Urinary bladder (tissue), 4 donors: ENCODE results near the gene PDCD5. TPM values are rescaled to one million over a fixed set of nuclear protein-coding genes. Genes with fewer than 3 reads are reported as not detected.

Source experiments
- DNase-seq: peaks from one replicate; pipeline ENCODE4 v3.0.0-alpha.2; 2015; ENCODE audit errors: extremely low spot score
- H3K27ac ChIP-seq: one replicate; pipeline ENCODE4 v1.5.1; 2013; ENCODE audit warnings: low read depth, mild to moderate bottlenecking, moderate library complexity
- H3K36me3 ChIP-seq: one replicate; pipeline ENCODE4 v1.6.1; 2013; ENCODE audit warnings: mild to moderate bottlenecking, moderate library complexity; ENCODE audit not compliant: insufficient read depth
- H3K4me1 ChIP-seq: one replicate; pipeline ENCODE4 v1.6.1; 2013; ENCODE audit warnings: mild to moderate bottlenecking, moderate library complexity; ENCODE audit not compliant: insufficient read depth
- H3K4me3 ChIP-seq: one replicate; pipeline ENCODE4 v1.5.1; 2013; ENCODE audit warnings: low read depth, low read length
- WGBS: extraction: QIAGEN DNeasy Blood & Tissue Kit; methylation state at CpG from one replicate; pipeline ENCODE4 v1.1.7; 2013; 5-methylcytosine and 5-hydroxymethylcytosine counted together
- polyA plus RNA-seq: library from polyadenylated mRNA; stranded (reverse); fragments of 200-250 nt; gene quantifications from one replicate; pipeline ENCODE4 v1.2.3, GENCODE V29; 2013
- total RNA-seq: library from RNA; depleted of rRNA; stranded (reverse); fragments of >200 nt; gene quantifications from one replicate; pipeline ENCODE4 v1.2.3, GENCODE V29; 2014
- donor health status: healthy with polysubstance abuse.
- donor health status: healthy.

Gene PDCD5
- total and polyA plus RNA-seq, 2 donors, result 44.8 to 103 TPM

GRCh38 chr19:32599258-32599657 lies 18.3 kb downstream of the PDCD5 start:
- Histone ChIP-seq H3K4me3 (no peak overlapping the region), H3K4me1 (no peaks in the 10 kb centered on the region), H3K36me3 (peaks cover 11% of the 10 kb centered on the region), H3K27ac (no peak overlapping the region)
- DNase-seq, result no peak
- WGBS, result 77% methylated on average over 6 of the region's 6 CpGs

- Histone ChIP-seq H3K4me3 (no peak overlapping the region), H3K36me3 (peaks cover 11% of the 10 kb centered on the region), H3K27ac (no peak overlapping the region), H3K4me1 (no peaks in the 10 kb centered on the region)
- DNase-seq, result no peak
- WGBS, result 14% methylated on average over 2 of the region's 2 CpGs
These were observed 18.8 kb downstream of the PDCD5 start for GRCh38 chr19:32599736-32600157.

GRCh38 chr19:32603961-32604360 lies 23.0 kb downstream of the PDCD5 start:
- DNase-seq, result no peak
- H3K4me3 ChIP-seq, result no peak overlapping the region
- no peaks in the 10 kb centered on the region for H3K4me1 ChIP-seq
- peaks cover 6% of the 10 kb centered on the region for H3K36me3 ChIP-seq
- H3K27ac ChIP-seq, result no peak overlapping the region
- WGBS, result 97% methylated on average over 14 of the region's 14 CpGs

DNA sequence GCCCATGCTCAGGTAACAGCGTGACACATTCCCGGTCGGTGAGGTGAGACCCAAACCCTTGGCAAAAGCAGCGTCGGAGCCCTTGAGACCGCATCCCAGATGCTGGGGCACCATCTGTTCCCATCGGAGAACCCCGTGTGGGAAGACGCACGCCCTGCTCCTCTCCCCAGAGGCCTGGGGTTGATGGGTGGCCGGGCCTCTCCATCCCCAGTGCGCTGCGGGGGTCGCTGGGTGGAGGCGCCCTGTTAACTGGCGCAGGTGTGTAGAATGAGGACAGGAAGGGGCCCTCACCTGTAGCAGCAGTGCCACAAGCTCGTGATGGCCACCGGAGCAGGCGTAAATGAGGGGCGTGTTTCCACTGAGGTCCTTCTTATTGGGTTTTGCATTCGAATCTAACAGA lies 24.6 kb downstream of the PDCD5 start:
- Histone ChIP-seq H3K27ac (no peak overlapping the region), H3K4me3 (no peak overlapping the region), H3K4me1 (no peaks in the 10 kb centered on the region), H3K36me3 (peaks cover 6% of the 10 kb centered on the region)
- DNase-seq, result no peak
- WGBS, result 97% methylated on average over 21 of the region's 21 CpGs

DNA sequence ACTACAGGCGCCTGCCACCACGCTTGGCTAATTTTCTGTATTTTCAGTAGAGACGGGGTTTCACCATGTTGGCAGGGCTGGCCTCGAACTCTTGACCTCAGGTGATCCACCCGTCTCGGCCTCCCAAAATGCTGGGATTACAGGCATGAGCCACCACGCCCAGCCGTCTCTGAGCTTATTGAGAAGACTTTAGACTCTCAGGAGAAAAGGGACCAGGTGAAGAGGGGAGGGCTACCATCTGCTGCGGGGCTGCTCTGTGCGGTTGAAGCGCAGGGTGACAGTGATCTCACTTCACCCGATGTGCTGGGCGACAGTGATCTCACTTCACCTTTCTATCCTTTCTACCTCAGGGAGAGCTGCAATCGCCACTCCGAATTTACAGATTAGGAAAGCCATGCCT lies 25.3 kb downstream of the PDCD5 start:
- no peak overlapping the region for H3K27ac ChIP-seq
- 93% methylated on average over 15 of the region's 15 CpGs for WGBS
- DNase-seq, result no peak
- no peak overlapping the region for H3K4me3 ChIP-seq
- peaks cover 6% of the 10 kb centered on the region for H3K36me3 ChIP-seq
- no peaks in the 10 kb centered on the region for H3K4me1 ChIP-seq

- no peak for DNase-seq
- Histone ChIP-seq H3K36me3 (peaks cover 6% of the 10 kb centered on the region), H3K27ac (no peak overlapping the region), H3K4me3 (no peak overlapping the region), H3K4me1 (no peaks in the 10 kb centered on the region)
- WGBS, result 95% methylated on average over 20 of the region's 20 CpGs
These were observed 26.5 kb downstream of the PDCD5 start for GRCh38 chr19:32607479-32607878.

DNA sequence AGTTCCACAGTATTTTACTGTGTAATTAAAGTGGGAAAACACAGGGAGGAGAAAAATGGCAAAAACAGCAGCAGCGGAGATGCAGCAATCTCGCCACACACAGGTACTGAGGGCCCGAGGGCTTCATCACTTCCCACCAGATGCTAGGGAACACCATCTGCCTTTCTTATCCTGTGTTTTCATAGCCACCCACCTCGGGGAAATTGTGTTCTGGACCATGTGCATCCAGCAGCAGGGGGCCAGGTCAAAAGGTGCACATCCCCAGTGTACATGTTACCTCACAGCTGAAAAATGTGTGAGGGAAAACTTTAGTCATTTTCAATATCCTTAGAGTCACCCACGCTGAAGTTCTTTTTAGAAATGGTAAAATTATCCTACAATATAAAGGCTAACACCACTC lies 30.2 kb downstream of the PDCD5 start:
- 93% methylated on average over 5 of the region's 5 CpGs for WGBS
- peaks cover 11% of the 10 kb centered on the region for H3K36me3 ChIP-seq

GRCh38 chr19:32613008-32613407 lies 32.0 kb downstream of the PDCD5 start:
- DNase-seq, result no peak
- 89% methylated on average over 4 of the region's 4 CpGs for WGBS
- no peak overlapping the region for H3K27ac ChIP-seq
- H3K36me3 ChIP-seq, result peaks cover 11% of the 10 kb centered on the region
- H3K4me3 ChIP-seq, result no peak overlapping the region
- no peaks in the 10 kb centered on the region for H3K4me1 ChIP-seq

More for the DNA sequence above, 30.2 kb downstream of the PDCD5 start:
- Histone ChIP-seq H3K4me1 (no peaks in the 10 kb centered on the region), H3K27ac (no peak overlapping the region), H3K4me3 (no peak overlapping the region)
- DNase-seq, result no peak

DNA sequence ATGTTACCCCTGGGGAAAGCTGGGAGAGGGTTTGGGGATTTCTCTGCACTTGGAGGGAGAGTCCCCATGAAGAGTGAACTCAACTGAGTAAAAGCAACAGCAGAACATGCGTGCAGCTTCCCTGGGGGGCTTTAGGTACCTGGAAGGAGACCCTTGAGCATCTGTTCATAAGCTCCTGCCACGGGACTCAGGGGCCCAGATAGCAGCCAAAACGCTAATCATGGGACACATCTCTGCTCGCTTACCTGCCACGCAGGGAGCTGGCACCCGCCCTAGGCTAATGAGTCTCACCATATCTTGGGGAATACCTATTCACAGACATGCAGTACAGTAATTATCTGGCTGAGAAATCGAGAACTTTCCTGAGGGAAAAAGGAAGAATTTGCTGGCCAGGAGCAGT lies 33.9 kb downstream of the PDCD5 start:
- Histone ChIP-seq H3K4me3 (no peak overlapping the region), H3K27ac (no peak overlapping the region), H3K4me1 (no peaks in the 10 kb centered on the region), H3K36me3 (peaks cover 15% of the 10 kb centered on the region)
- WGBS, result 96% methylated on average over 7 of the region's 7 CpGs
- DNase-seq, result no peak

GRCh38 chr19:32615569-32615968 lies 34.6 kb downstream of the PDCD5 start:
- DNase-seq, result no peak
- WGBS, result 86% methylated on average over 11 of the region's 11 CpGs
- no peaks in the 10 kb centered on the region for H3K4me1 ChIP-seq
- no peak overlapping the region for H3K27ac ChIP-seq
- H3K36me3 ChIP-seq, result peaks cover 15% of the 10 kb centered on the region
- H3K4me3 ChIP-seq, result no peak overlapping the region

DNA sequence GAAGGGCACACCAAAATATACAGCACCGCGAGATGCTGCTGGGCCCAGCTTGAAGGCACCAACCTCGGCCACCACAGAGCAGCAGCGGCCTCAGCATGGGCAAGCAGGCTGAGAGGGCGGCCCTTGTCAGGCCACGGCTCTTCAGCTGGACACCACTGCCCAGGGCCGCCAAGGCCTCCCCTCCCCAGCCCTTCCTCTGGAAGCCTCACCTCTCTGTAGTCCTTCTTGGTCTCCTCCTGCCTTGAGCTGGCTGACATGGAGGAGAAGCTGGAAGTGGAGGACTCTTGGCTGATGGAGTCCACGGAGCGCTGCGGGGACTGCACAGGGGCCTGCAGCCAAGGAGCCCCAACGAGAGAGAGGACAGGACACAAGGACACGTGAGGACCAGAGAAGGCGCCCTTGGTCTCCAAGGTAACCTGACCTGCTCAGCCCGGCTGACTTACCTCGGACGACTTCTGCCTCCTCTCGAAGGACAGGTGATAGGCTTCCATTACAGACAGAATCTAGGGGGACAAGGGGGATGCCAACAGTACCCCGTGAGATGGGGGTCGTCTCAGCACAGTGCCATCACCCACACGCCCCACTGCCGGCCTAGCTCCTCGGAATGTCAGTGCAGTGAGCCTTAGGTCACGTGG lies 38.2 kb downstream of the PDCD5 start:
- 93% methylated on average over 23 of the region's 23 CpGs for WGBS
- Histone ChIP-seq H3K4me3 (no peak overlapping the region), H3K27ac (no peak overlapping the region), H3K36me3 (peaks cover 12% of the 10 kb centered on the region), H3K4me1 (no peaks in the 10 kb centered on the region)
- no peak for DNase-seq

DNA sequence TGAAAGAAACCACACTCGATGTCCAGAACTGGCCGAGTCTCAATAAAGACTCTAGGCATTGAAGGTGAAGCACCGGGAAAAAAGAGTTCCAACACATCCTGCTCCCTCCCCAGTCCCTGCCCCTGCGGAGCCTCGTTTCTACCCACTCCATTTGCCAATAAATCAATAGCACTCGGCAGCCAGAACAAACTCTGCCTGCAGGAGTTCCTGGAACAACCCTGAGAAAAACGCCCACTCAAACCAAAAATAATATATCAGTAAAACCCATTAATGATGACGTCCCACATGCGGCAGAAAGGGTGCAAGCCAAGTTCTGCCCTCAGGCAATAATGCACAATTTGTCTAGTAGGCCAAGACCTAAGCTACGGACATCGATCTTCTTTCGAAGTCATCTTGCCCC lies 41.0 kb downstream of the PDCD5 start:
- DNase-seq, result no peak
- peaks cover 9% of the 10 kb centered on the region for H3K36me3 ChIP-seq

DNA sequence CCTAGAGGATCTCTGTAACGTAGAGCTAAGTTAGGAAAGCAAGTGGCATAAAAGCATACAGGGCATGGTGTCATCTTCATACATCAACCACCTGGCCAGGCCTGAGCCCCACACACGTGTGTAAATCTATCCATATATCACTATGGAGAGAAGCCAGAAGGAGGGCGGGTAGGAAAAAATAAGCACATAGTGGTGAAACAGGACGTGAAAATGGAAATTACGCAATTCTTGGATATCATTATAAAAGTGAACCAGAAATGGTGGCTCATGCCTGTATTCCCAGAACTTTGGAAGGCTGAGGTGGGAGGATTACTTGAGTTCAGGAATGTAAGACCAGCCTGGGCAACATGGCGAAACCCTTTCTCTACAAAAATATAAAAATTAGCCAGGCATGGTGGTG lies 43.4 kb downstream of the PDCD5 start:
- no peak for DNase-seq
- 87% methylated on average over 6 of the region's 6 CpGs for WGBS
- Histone ChIP-seq H3K4me1 (no peaks in the 10 kb centered on the region), H3K27ac (no peak overlapping the region), H3K36me3 (peaks cover 7% of the 10 kb centered on the region), H3K4me3 (no peak overlapping the region)

More for the DNA sequence above, 41.0 kb downstream of the PDCD5 start:
- no peak overlapping the region for H3K27ac ChIP-seq
- no peak overlapping the region for H3K4me3 ChIP-seq
- H3K4me1 ChIP-seq, result no peaks in the 10 kb centered on the region
- WGBS, result 79% methylated on average over 12 of the region's 12 CpGs

- Histone ChIP-seq H3K27ac (no peak overlapping the region), H3K4me3 (no peak overlapping the region), H3K36me3 (peaks cover 10% of the 10 kb centered on the region), H3K4me1 (no peaks in the 10 kb centered on the region)
- WGBS, result 96% methylated on average over 4 of the region's 4 CpGs
- DNase-seq, result no peak
These were observed 46.0 kb downstream of the PDCD5 start for GRCh38 chr19:32626969-32627368.
